ENCODE data around the gene SH2D4B. TPM values are rescaled to one million over a fixed set of nuclear protein-coding genes. Genes with fewer than 3 reads are reported as not detected.

Gene SH2D4B
- total and polyA plus RNA-seq, 2 of the 13 experiments (the other 11 are each of a cell fraction or from before 2014, with no cell fraction given): not detected

GRCh38 chr10:80633383-80633860 is 95.7 kb downstream of the SH2D4B start:
- Histone ChIP-seq H2AFZ (ENCODE audit: low read length) (no peak overlapping the region), H3K27ac (ENCODE audit: extremely low read length, insufficient read depth, low read length) (no peak overlapping the region), H3K4me2 (ENCODE audit: low read depth, low read length) (no peak overlapping the region), H3K9ac (ENCODE audit: insufficient read depth, low read depth, low read length) (no peak overlapping the region), H3K4me1 (ENCODE audit: insufficient read depth, low read length) (no peaks in the 10 kb centered on the region), H3K79me2 (ENCODE audit: insufficient read depth, low read length) (no peaks in the 10 kb centered on the region), H3K36me3 (replicated peaks in 1 of 2; ENCODE audit: control insufficient read depth in 1 of 2, insufficient read depth in 2 of 2, low read length in 2 of 2) (no peaks in the 10 kb centered on the region), H4K20me1 (ENCODE audit: insufficient read depth, low read length) (no peaks in the 10 kb centered on the region), H3K9me3 (ENCODE audit: low read length) (no peaks in the 10 kb centered on the region), H3K4me3 (replicated peaks in 1 of 3; ENCODE audit: insufficient read depth in 1 of 3, low read depth in 2 of 3, low read length in 3 of 3) (no peak overlapping the region), H3K27me3 (ENCODE audit: control insufficient read depth in 1 of 2, insufficient read depth in 2 of 2, low read length in 2 of 2) (peaks cover 0 to 3% of the 10 kb centered on the region in 2 experiments; a peak in 1 of 5 replicates)
- intact Hi-C loops (cut with micrococcal nuclease; ENCODE audit: unreplicated experiment) (no loop called here), in situ Hi-C loops (cut with HindIII; ENCODE audit: extremely low pct_ligation_motif_present, low pct_unique_long_range_greater_than_20kb) (no loop called here)
- ChIA-PET POLR2A (no interaction called here), CTCF (ENCODE audit: low intra/inter-chr PET ratio, low total read pairs) (no interaction called here)
- no peak for TF ChIP-seq NFRKB (IDR thresholded peaks at IDR 0.05)
- TF ChIP-seq HDAC2 (CRISPR knock-in tag; IDR thresholded peaks at IDR 0.05): no peak
- no peak for TF ChIP-seq IKZF1 (IDR thresholded peaks at IDR 0.05)
- TF ChIP-seq ZNF580 (CRISPR knock-in tag; IDR thresholded peaks at IDR 0.05; ENCODE audit: borderline replicate concordance, low read depth): no peak
- no peak for TF ChIP-seq ZNF720 (CRISPR knock-in tag; IDR thresholded peaks at IDR 0.05)
- no peak for TF ChIP-seq ZBTB44 (CRISPR knock-in tag; IDR thresholded peaks at IDR 0.05)
- no peak for TF ChIP-seq HNRNPUL1 (IDR thresholded peaks at IDR 0.05; ENCODE audit: low read depth, low read length)
- TF ChIP-seq NR0B2 (CRISPR knock-in tag; IDR thresholded peaks at IDR 0.05): no peak
- DNase-seq (ENCODE audit: low spot score) (no peak), FAIRE-seq (no peak), ATAC-seq (no peak)
- 3% methylated on average over 4 of the region's 4 CpGs for WGBS (ENCODE audit: low lambda C conversion rate)
- BruUV-seq (replicated peaks): no TSS peak

All from HepG2 (cell line).